Osteoblast (primary cell): Measurements from ENCODE around the gene CSPG4. TPM values are rescaled to one million over a fixed set of nuclear protein-coding genes. Genes with fewer than 3 reads are reported as not detected.
A peak's percentile ranks its signal among the peaks of the same experiment; 100 is the strongest.
"Not testable (repeated sequence)": the region's sequence is repeated elsewhere in the genome, so short reads cannot be mapped to it uniquely, and the experiment has no call there.

Experiments used
- DNase-seq: peaks from one replicate; pipeline ENCODE4 v3.0.0; 2011; ENCODE audit warnings: low spot score, mixed read lengths; ENCODE audit not compliant: insufficient read length; ENCODE audit errors: missing footprints
- H2AFZ ChIP-seq: 2 replicates; pipeline ENCODE4 v1.6.0; 2011; ENCODE audit warnings: mild to moderate bottlenecking, low read length
- H3K27ac ChIP-seq: 2 replicates; pipeline ENCODE4 v1.5.1; 2011; ENCODE audit warnings: mild to moderate bottlenecking, low read depth, low read length, moderate library complexity
- H3K27me3 ChIP-seq: 2 replicates; pipeline ENCODE4 v1.6.0; 2012; ENCODE audit warnings: mild to moderate bottlenecking, control low read depth, inconsistent platforms, low read length, moderate library complexity; ENCODE audit not compliant: insufficient read depth
- H3K36me3 ChIP-seq: 2 replicates; pipeline ENCODE4 v1.5.1; 2011; ENCODE audit warnings: mild to moderate bottlenecking, low read length, control low read depth, moderate library complexity; ENCODE audit not compliant: insufficient read depth
- H3K4me1 ChIP-seq: 2 replicates; pipeline ENCODE4 v1.5.1; 2011; ENCODE audit warnings: mild to moderate bottlenecking, low read length, control low read depth, moderate library complexity; ENCODE audit not compliant: insufficient read depth
- H3K4me2 ChIP-seq: 2 replicates; pipeline ENCODE4 v1.6.0; 2011; ENCODE audit warnings: mild to moderate bottlenecking, low read length; ENCODE audit not compliant: insufficient read depth
- H3K4me3 ChIP-seq: fragments of 200-600 bp; sonication (generic); 3 replicates; pipeline ENCODE4 v1.5.1; 2012; ENCODE audit warnings: mild to moderate bottlenecking, low read length, inconsistent platforms; ENCODE audit not compliant: insufficient read depth
- H3K79me2 ChIP-seq: 2 replicates; pipeline ENCODE4 v1.6.0; 2012; ENCODE audit warnings: mild to moderate bottlenecking, low read length, control low read depth, inconsistent platforms; ENCODE audit not compliant: insufficient read depth
- H3K9me3 ChIP-seq: 2 replicates; pipeline ENCODE4 v1.5.1; 2011; ENCODE audit warnings: low read depth, low read length, control low read depth
- H4K20me1 ChIP-seq: 2 replicates; pipeline ENCODE4 v1.6.0; 2012; ENCODE audit warnings: mild to moderate bottlenecking, low read length, control low read depth; ENCODE audit not compliant: insufficient read depth
- CTCF ChIP-seq: IDR thresholded peaks from 2 replicates; pipeline ENCODE4 v1.5.1; 2011; ENCODE audit warnings: mild to moderate bottlenecking, low read depth, low read length, moderate library complexity; ENCODE audit errors: extremely low read depth
- total RNA-seq: library from RNA; depleted of rRNA; stranded (reverse); fragments of >200 nt; gene quantifications from 2 replicates; pipeline ENCODE4 v1.2.3, GENCODE V29; 2012

Gene CSPG4
- total RNA-seq, 1 donor = 20.3 TPM

- no peak for DNase-seq
- no peak overlapping the region for H3K4me2 ChIP-seq
- H3K79me2 ChIP-seq = no peaks in the 10 kb centered on the region
- H3K9me3 ChIP-seq = no peaks in the 10 kb centered on the region
- no peak overlapping the region for H3K27ac ChIP-seq
- peaks cover 6% of the 10 kb centered on the region for H3K4me1 ChIP-seq
- no peak overlapping the region for H3K4me3 ChIP-seq
- no peaks in the 10 kb centered on the region for H4K20me1 ChIP-seq
- H2AFZ ChIP-seq = no peak overlapping the region
- H3K36me3 ChIP-seq = no peaks in the 10 kb centered on the region
- no peak for TF ChIP-seq CTCF
- no peaks in the 10 kb centered on the region for H3K27me3 ChIP-seq
Measured at GRCh38 chr15:75760704-75761435, 48.2 kb upstream of the CSPG4 start.

GRCh38 chr15:75760131-75760520 lies 47.5 kb upstream of the CSPG4 start:
- not testable (repeated sequence) for H3K4me2 ChIP-seq, H3K79me2 ChIP-seq, H3K27ac ChIP-seq, DNase-seq, H3K4me1 ChIP-seq, H3K27me3 ChIP-seq, H3K9me3 ChIP-seq, H2AFZ ChIP-seq, H4K20me1 ChIP-seq, H3K36me3 ChIP-seq, H3K4me3 ChIP-seq

- no peaks in the 10 kb centered on the region for H3K9me3 ChIP-seq
- DNase-seq = no peak
- H2AFZ ChIP-seq = peak overlapping the region; percentile 32
- no peak overlapping the region for H3K4me3 ChIP-seq
- peaks cover 6% of the 10 kb centered on the region for H3K4me1 ChIP-seq
- no peaks in the 10 kb centered on the region for H3K36me3 ChIP-seq
- no peaks in the 10 kb centered on the region for H3K27me3 ChIP-seq
- no peaks in the 10 kb centered on the region for H4K20me1 ChIP-seq
- peak overlapping the region; percentile 84 for H3K4me2 ChIP-seq
- H3K27ac ChIP-seq = no peak overlapping the region
- H3K79me2 ChIP-seq = no peaks in the 10 kb centered on the region
- no peak for TF ChIP-seq CTCF
Measured at GRCh38 chr15:75759416-75760130, 46.9 kb upstream of the CSPG4 start.

- no peaks in the 10 kb centered on the region for H4K20me1 ChIP-seq
- TF ChIP-seq CTCF = peak; percentile 28
- peak overlapping the region; percentile 96 for H2AFZ ChIP-seq
- H3K36me3 ChIP-seq = no peaks in the 10 kb centered on the region
- H3K4me2 ChIP-seq = peak overlapping the region; percentile 84
- H3K4me1 ChIP-seq = peaks cover 6% of the 10 kb centered on the region
- H3K4me3 ChIP-seq = peak overlapping the region; percentile 76
- no peaks in the 10 kb centered on the region for H3K79me2 ChIP-seq
- H3K27ac ChIP-seq = peak overlapping the region; percentile 39
- no peaks in the 10 kb centered on the region for H3K9me3 ChIP-seq
- peak; percentile 96 for DNase-seq
- no peaks in the 10 kb centered on the region for H3K27me3 ChIP-seq
Measured at GRCh38 chr15:75758071-75758872, 45.6 kb upstream of the CSPG4 start.

GRCh38 chr15:75754871-75755270 lies 42.2 kb upstream of the CSPG4 start:
- not testable (repeated sequence) for H3K4me1 ChIP-seq, H3K27ac ChIP-seq, H3K27me3 ChIP-seq, H2AFZ ChIP-seq, DNase-seq, H3K4me3 ChIP-seq, H4K20me1 ChIP-seq, H3K9me3 ChIP-seq, H3K79me2 ChIP-seq, H3K4me2 ChIP-seq, H3K36me3 ChIP-seq
